ENCODE results near the gene NUP98.

Gene NUP98

GRCh38 chr11:3641191-3641590, 156.2 kb downstream of the NUP98 start:
- H3K27ac ChIP-seq (ENCODE audit: low read length): no peak overlapping the region
- no peaks in the 10 kb centered on the region for H3K4me1 ChIP-seq (ENCODE audit: insufficient read depth, low read length)
- H3K79me2 ChIP-seq (ENCODE audit: insufficient read depth, low read length): no peaks in the 10 kb centered on the region
- H2AFZ ChIP-seq (ENCODE audit: low read depth, low read length): no peak overlapping the region
- H3K27me3 ChIP-seq (ENCODE audit: insufficient read depth, low read length, poor library complexity): peaks cover under 1% of the 10 kb centered on the region
- ATAC-seq (ENCODE audit: insufficient read depth, low read depth) (no peak), DNase-seq (no peak)
- no peaks in the 10 kb centered on the region for H4K20me1 ChIP-seq (ENCODE audit: insufficient read depth, low read length)
- no peaks in the 10 kb centered on the region for H3K36me3 ChIP-seq (ENCODE audit: insufficient read depth, low read length)
- no peak overlapping the region for H3K9ac ChIP-seq (ENCODE audit: low read depth, low read length)
- no peak overlapping the region for H3K4me2 ChIP-seq (ENCODE audit: insufficient read depth, low read length)
- no peak overlapping the region for H3K4me3 ChIP-seq (ENCODE audit: low read depth in 1 of 2, low read length in 2 of 2)
- no peaks in the 10 kb centered on the region for H3K9me3 ChIP-seq (ENCODE audit: insufficient read depth, low read length, severe bottlenecking)
- TF ChIP-seq CTCF (IDR thresholded peaks at IDR 0.05; ENCODE audit: borderline replicate concordance, extremely low read depth, low read length, poor library complexity, severe bottlenecking) (no peak), EZH2 (IDR thresholded peaks at IDR 0.05; ENCODE audit: borderline replicate concordance, low read depth, low read length, severe bottlenecking) (no peak)

- H4K20me1 ChIP-seq (ENCODE audit: insufficient read depth, low read length): no peaks in the 10 kb centered on the region
- H3K36me3 ChIP-seq (ENCODE audit: insufficient read depth, low read length): no peaks in the 10 kb centered on the region
- no peaks in the 10 kb centered on the region for H3K4me1 ChIP-seq (ENCODE audit: insufficient read depth, low read length)
- no peak overlapping the region for H3K9ac ChIP-seq (ENCODE audit: low read depth, low read length)
- H3K4me3 ChIP-seq (ENCODE audit: low read depth in 1 of 2, low read length in 2 of 2): no peak overlapping the region
- H3K79me2 ChIP-seq (ENCODE audit: insufficient read depth, low read length): no peaks in the 10 kb centered on the region
- DNase-seq: no peak
- no peak overlapping the region for H3K27ac ChIP-seq (ENCODE audit: low read length)
- H3K27me3 ChIP-seq (ENCODE audit: insufficient read depth, low read length, poor library complexity): peaks cover 2% of the 10 kb centered on the region
- TF ChIP-seq EZH2 (IDR thresholded peaks at IDR 0.05; ENCODE audit: borderline replicate concordance, low read depth, low read length, severe bottlenecking) (no peak), CTCF (IDR thresholded peaks at IDR 0.05; ENCODE audit: borderline replicate concordance, extremely low read depth, low read length, poor library complexity, severe bottlenecking) (no peak)
- no peaks in the 10 kb centered on the region for H3K9me3 ChIP-seq (ENCODE audit: insufficient read depth, low read length, severe bottlenecking)
- ATAC-seq (ENCODE audit: insufficient read depth, low read depth): no peak
- H2AFZ ChIP-seq (ENCODE audit: low read depth, low read length): no peak overlapping the region
- no peak overlapping the region for H3K4me2 ChIP-seq (ENCODE audit: insufficient read depth, low read length)
Observed at GRCh38 chr11:3639841-3640240, 157.5 kb downstream of the NUP98 start.

- Histone ChIP-seq H3K4me3 (ENCODE audit: low read depth in 1 of 2, low read length in 2 of 2) (no peak overlapping the region), H3K4me1 (ENCODE audit: insufficient read depth, low read length) (no peaks in the 10 kb centered on the region), H3K9ac (ENCODE audit: low read depth, low read length) (no peak overlapping the region), H3K36me3 (ENCODE audit: insufficient read depth, low read length) (no peaks in the 10 kb centered on the region), H3K27ac (ENCODE audit: low read length) (no peak overlapping the region), H2AFZ (ENCODE audit: low read depth, low read length) (no peak overlapping the region), H3K27me3 (ENCODE audit: insufficient read depth, low read length, poor library complexity) (peaks cover 2% of the 10 kb centered on the region), H3K79me2 (ENCODE audit: insufficient read depth, low read length) (no peaks in the 10 kb centered on the region), H3K9me3 (ENCODE audit: insufficient read depth, low read length, severe bottlenecking) (no peaks in the 10 kb centered on the region), H3K4me2 (ENCODE audit: insufficient read depth, low read length) (no peak overlapping the region), H4K20me1 (ENCODE audit: insufficient read depth, low read length) (no peaks in the 10 kb centered on the region)
- DNase-seq (no peak), ATAC-seq (ENCODE audit: insufficient read depth, low read depth) (no peak)
- TF ChIP-seq CTCF (IDR thresholded peaks at IDR 0.05; ENCODE audit: borderline replicate concordance, extremely low read depth, low read length, poor library complexity, severe bottlenecking) (no peak), EZH2 (IDR thresholded peaks at IDR 0.05; ENCODE audit: borderline replicate concordance, low read depth, low read length, severe bottlenecking) (no peak)
Observed at GRCh38 chr11:3638513-3638912, 158.8 kb downstream of the NUP98 start.

GRCh38 chr11:3637201-3637600, 160.2 kb downstream of the NUP98 start:
- H3K36me3 ChIP-seq (ENCODE audit: insufficient read depth, low read length): no peaks in the 10 kb centered on the region
- no peak for DNase-seq
- no peak overlapping the region for H3K4me2 ChIP-seq (ENCODE audit: insufficient read depth, low read length)
- H3K4me1 ChIP-seq (ENCODE audit: insufficient read depth, low read length): no peaks in the 10 kb centered on the region
- no peak for TF ChIP-seq CTCF (IDR thresholded peaks at IDR 0.05; ENCODE audit: borderline replicate concordance, extremely low read depth, low read length, poor library complexity, severe bottlenecking)
- TF ChIP-seq EZH2 (IDR thresholded peaks at IDR 0.05; ENCODE audit: borderline replicate concordance, low read depth, low read length, severe bottlenecking): no peak
- H3K9ac ChIP-seq (ENCODE audit: low read depth, low read length): no peak overlapping the region
- H3K9me3 ChIP-seq (ENCODE audit: insufficient read depth, low read length, severe bottlenecking): no peaks in the 10 kb centered on the region
- H3K79me2 ChIP-seq (ENCODE audit: insufficient read depth, low read length): no peaks in the 10 kb centered on the region
- no peak overlapping the region for H3K4me3 ChIP-seq (ENCODE audit: low read depth in 1 of 2, low read length in 2 of 2)
- no peaks in the 10 kb centered on the region for H4K20me1 ChIP-seq (ENCODE audit: insufficient read depth, low read length)
- no peak for ATAC-seq (ENCODE audit: insufficient read depth, low read depth)
- H2AFZ ChIP-seq (ENCODE audit: low read depth, low read length): no peak overlapping the region
- no peak overlapping the region for H3K27ac ChIP-seq (ENCODE audit: low read length)
- H3K27me3 ChIP-seq (ENCODE audit: insufficient read depth, low read length, poor library complexity): peaks cover 2% of the 10 kb centered on the region

All from DND-41 (cell line).